HG02870 (cell line): ENCODE results near the gene SH3PXD2A.
"Not testable (repeated sequence)": the region's sequence is repeated elsewhere in the genome, so short reads cannot be mapped to it uniquely, and the experiment has no call there.

Experiments
- ATAC-seq: cut with Tn5 transposase; IDR thresholded peaks from one replicate; pipeline ENCODE4 v1.9.1; 2021; ENCODE audit warnings: mild to moderate bottlenecking, moderate library complexity; ENCODE audit not compliant: unreplicated experiment

Gene SH3PXD2A

DNA sequence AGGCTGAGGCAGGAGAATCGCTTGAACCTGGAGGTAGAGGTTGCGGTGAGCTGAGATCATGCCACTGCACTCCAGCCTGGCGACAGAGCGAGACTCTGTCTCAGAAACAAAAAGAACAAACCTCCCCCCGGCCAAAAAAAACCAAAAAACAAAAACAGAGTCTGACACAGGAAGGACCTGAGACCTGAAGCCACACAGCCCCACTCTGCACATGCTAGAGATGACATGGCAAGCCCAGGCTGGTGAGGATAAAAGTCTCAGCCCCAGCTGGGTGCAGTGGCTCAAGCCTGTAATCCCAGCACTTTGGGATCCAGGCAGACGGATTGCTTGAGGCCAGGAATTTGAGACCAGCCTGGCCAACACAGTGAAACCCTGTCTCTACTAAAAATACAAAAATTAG is 222.5 kb downstream of the SH3PXD2A start:
- ATAC-seq, result not testable (repeated sequence)

DNA sequence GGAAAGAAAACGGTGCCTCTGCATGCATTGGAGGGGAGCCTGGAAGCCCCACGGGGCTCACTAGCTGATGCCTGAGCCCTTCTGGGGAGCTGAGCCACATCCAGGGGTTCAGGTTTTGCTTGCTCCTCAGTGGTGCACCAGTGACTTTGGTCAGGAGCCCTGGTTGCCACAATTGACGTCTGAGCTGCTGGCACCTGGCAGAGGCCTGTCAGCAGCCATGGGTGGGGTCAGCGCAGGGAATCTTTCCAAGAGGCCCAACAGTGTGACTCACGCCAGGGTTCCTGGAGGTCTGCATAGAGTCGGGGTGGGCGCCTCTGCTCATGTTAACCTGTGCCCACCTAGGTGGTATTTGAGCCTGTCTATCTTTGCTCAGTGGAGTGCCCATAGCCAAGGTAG is 223.1 kb downstream of the SH3PXD2A start:
- ATAC-seq, result no peak

DNA sequence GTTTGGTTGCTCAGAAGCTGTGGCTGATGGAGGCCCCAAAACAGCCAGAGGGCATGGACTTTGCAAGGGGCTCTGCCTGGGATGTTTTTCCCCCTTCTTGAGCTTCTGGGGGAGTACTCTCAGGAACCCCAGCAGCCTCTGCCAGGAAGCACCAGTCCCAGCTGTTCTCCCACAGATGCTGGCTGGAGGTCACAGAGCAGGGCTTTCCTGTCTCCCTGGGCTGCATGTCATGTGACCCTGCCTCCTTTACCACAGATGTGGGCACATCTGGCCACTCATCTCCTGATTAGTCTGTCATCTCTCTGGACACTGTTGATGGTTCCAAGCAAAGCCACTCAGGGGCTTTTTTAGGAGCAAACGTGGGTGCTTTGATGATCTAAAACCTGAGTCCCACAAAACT is 225.2 kb downstream of the SH3PXD2A start:
- no peak for ATAC-seq

DNA sequence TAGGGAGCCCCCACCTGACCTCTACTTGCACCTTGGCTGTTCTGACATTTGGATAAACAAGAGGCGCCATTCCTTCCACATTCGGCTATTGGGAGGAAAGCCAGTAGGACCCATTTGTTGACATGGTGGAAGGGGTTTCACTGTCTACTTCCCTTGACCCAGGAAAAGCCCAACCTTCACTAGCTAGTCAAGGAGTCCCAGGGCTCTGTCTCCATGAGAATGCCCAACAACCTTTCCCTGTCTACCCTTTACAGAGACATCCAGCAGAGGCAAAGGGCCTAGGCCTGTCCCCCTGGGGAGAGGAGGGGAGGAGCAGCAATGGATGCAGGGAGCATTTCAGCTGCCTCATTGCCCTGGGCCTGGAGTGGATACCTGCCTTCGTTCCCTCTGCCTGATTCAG is 225.8 kb downstream of the SH3PXD2A start:
- ATAC-seq, result no peak

DNA sequence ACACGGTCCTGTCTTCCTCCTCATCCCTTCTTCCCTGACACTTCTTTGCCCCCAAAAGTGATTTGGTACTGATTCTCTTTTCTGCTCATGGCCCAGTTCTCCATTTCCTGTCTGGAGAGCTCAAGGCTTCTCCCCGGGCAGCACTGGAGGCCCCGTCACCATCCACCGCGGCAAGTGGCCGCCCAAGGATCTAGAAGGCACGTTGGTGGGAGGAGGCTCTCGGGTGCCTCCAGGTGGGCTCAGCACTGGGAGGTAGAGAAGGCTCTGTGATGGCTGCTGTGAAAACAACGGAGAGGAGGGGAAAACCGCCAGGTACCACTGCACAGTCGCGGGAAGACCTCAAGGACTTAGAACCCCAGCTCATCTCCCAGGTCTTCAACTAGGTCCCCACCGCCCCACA is 227.5 kb downstream of the SH3PXD2A start:
- ATAC-seq, result no peak

DNA sequence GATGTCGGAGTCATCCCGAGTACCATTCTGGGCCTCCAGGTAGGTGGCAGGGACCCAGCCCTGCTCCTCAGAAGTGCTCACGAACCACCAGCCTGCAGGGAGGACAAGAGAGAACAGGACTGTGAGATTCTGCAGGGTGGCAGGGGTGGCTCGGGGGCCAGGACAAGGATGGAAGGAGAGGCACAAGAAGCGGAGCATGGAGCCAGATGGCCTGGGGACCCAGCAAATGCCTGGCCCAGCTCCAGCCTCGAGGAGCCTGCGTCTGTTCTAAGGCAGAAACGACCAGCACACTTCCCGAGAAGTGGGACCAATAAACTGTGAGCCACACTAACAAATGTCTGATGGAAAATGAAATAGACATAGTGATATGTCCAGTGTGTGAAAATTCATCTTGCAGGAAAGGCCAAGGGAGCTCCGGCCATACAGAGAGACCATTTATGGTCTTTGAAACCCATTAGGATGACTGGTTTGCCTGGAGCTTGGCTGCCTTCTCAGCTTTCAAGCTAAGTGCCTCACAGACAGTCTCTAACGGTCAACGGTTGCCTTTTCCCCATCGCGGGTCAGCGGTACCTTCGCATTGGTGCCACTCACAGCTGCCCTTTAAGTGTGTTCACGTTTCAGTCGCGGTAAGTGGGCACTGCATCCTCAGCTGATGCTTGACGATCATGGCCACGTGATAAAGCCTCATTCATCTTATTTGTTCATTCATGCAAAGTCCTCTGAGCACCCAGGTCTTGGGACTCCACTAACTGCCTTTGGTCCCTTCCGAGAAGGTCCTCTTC is 228.1 kb downstream of the SH3PXD2A start:
- no peak for ATAC-seq

DNA sequence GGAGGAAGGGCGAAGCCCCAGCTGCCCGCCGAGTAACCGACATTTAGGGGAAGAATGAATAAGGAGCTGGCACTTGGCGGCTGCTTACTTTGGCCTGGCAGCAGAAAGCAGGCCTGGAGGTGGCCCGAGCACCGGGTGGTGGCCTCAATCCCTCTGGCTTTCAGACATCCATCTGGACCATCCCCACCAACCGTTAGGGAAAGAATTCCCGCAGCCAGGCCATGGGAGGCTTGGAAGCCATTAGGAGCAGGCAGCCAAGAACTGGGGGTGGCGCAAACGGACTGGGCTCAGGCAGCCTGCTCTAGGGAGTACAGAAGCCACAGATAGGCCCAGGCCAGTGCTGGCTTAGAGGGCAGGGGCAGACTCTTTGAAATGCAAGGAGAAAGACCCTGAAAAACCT is 229.2 kb downstream of the SH3PXD2A start:
- ATAC-seq, result no peak

DNA sequence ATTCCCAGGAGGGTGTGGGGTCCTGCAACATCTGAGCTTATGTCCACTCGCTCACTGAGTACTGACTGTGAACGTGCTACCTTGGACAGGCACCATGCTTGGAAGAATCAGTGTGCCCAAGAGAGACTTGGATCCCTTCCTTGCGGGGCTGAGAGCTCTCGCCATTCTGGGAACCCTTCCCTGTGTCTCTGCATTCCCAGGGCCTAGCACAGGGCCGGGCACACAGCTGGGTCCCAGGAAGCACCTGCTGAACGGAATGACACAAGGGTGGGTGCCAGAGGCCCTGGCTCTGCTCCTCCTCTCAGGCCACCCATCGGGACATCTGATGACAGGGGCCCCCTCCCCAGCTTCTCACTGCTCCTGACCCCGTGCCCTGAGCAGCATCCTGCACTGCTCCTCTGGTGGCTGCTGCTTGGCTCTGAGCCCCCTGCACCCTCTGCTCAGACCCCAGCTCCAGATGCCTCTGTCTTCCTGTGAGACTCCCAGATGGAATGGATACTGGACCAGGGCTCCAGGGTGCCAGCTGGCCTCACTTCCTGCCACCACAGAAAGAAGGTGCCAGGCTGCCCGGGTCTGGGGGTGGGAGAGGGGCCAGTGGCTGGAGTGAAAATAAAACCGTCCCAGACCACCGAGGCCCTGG is 232.3 kb downstream of the SH3PXD2A start:
- ATAC-seq, result no peak

DNA sequence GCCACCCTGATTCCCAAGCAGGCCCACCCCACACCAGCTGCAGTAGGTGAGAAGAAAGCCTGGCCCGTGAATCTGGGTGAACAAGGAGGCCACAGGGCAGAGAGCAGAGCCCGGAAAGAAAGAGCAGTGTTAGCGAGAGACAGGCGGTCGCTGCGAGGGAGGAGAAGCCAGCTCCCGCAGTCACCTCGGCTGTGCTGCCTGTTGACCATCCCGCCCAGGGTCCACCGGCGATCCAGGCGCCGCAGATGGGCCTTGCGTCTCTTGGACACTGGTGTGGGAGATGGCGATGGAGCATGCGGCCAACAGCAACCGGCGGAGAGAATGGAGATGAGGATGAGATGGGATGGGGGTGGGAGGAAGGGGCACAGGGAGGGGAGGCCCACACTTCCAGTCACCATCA is 233.1 kb downstream of the SH3PXD2A start:
- no peak for ATAC-seq

DNA sequence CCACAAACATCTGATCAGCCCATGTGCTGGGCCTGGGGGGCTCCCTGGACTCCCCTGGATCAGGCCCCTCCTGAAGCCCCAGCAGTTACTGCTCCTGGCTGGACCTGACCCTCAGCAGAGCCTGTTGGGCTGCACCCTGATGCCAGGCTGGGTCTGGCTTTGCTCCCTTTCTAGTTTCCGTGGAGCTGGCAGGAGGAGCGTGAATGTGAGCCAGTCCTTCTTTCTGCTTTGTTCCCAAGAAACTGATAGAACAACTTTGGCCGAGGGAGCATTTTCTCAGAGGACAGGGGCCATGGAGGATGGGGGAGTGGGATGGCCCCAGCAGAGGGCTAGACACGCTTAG is 233.6 kb downstream of the SH3PXD2A start:
- no peak for ATAC-seq

DNA sequence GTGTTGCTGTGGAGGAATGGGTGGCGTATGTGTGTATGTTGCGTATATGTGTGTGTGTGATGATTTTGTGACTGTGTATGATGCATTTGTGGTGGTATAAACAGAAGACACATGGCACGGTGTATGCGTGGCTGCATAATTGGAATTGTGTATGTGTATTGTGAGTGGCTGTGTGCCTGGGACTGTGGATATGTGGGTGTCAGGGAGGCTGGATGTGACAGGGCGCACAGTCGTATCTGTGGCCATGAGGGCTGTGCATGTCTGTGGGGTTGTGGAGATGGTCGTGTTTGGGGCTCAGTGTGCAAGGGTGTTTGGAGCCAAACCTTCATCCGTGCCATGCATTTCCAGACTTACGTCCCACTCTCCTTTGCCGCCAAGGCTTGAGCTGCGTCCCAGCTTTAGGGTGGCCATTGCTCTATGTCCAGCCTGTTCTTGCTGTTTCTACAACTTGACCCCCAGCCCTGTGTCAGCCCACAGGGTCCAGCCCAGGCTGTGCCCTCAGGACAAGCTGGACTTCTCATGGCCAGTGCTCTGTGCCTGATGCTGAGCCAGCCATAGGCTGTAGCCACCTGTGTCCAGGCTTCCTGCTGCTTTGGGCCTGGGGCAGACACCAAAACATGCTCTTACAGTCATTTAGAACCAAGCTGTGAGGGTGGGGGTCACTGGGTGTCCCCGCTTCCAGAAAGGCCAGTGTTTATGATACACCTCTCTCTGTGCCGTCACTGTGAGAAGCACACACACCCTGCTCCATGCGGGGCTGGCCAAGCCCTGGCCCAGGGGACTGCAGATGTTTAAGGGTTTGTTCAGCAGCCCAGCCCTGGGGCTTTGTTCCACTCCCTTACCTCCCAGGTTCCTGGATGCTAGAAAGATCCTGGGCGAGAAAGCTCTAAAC is 234.2 kb downstream of the SH3PXD2A start:
- ATAC-seq, result no peak

DNA sequence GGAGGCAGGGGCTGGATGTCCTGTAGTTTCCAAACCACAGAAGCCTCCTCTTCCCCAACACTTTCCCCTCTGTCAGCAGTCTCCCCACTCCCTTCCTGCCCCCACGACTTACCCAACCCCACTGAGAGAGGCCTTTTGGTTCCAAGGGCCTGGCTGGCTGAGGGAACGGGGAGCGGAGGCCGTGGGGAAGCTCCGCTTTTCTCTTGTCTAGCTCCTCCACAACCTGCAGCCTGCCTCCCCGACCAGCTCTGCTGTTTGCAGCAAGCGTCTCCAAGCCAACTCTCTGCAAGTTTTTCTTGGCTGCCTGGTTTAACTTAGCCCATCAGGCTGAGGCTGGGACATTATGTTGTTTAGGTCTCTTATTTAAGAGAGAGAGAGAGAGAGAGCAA is 235.0 kb downstream of the SH3PXD2A start:
- ATAC-seq, result no peak

DNA sequence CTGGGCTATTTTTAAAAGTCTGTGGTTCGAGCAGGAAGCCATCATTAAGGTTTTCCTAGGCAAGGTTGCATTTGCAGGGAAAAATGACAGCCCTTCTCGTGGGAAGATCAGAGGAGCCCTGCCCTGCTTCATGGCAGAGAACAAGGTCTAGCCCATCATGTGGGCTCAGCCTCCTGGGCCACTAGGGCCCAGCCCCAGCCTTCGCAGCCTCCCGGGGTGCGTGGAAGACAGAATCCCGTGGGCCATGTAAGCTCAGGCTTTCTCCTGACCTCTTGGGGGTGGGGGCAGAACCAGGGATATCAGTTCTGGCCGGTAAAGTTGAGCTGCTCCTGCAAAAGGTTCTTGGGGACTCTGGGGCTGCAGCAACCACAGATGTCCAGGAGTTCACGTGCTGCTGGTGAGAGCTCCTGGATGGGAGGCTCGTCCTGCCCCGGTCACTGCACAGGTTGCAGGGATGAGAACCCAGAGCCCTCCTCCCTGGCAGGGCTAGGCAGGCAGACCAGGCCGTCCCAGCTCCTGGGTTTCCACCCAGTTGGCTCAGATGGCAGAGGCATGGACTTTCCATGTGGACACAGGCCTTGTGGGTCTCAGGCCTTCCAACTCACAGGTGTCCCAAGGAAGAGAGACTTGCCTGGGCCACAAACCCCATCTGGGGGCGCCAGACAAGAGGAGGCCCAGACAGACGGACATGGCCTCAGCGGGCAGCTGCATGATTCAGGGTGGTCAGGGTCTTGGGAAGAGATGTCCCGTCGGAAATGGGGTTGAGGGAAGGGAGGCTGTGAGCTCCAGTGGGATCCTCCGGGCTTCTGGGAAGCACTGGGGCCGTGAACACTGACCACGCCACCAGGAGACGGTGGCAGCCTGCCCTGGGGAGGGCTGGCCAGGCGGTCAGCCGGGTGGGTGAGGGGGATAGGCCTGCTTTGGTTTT is 235.7 kb downstream of the SH3PXD2A start:
- no peak for ATAC-seq

DNA sequence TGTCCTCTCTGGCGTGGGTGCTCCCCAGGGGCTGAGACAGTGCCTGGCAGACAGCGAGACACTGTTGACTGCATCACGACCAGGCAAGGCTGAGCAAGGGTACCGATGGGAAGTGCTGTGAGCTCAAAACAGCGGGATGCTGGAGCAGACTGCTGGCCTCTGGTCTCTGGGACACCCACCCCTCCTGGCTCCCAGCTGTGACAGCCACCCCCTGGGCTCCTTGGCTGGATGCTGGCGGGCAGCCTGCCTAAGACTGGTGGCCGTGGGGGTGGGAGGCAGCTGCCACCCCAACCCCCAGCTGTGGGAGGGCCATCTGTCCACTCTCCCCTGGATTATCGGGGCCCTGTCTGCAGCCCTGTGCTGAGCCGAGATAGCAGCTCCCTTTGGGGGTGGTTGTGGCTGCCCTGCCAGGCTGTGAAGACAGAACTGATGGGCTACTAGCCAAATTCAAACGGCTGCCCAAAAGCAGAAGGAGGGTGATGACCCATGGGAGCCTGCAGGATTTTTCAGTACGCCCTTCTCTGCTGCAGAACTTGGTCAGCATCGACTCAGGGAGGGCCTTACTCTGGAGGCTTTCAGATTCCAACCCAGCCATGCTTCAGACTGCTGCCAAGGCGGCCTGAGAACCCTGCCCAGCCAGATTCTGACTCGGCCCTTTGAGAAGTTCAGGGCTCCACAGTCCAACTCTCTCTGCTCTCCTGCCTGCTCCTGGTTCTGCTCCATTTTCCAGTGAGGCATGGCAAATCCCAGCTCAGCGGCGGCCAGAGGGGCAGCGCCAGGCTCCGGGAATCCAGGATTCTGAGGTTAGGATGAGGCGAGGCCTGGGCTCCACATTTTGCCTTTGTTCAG is 236.6 kb downstream of the SH3PXD2A start:
- ATAC-seq, result no peak

DNA sequence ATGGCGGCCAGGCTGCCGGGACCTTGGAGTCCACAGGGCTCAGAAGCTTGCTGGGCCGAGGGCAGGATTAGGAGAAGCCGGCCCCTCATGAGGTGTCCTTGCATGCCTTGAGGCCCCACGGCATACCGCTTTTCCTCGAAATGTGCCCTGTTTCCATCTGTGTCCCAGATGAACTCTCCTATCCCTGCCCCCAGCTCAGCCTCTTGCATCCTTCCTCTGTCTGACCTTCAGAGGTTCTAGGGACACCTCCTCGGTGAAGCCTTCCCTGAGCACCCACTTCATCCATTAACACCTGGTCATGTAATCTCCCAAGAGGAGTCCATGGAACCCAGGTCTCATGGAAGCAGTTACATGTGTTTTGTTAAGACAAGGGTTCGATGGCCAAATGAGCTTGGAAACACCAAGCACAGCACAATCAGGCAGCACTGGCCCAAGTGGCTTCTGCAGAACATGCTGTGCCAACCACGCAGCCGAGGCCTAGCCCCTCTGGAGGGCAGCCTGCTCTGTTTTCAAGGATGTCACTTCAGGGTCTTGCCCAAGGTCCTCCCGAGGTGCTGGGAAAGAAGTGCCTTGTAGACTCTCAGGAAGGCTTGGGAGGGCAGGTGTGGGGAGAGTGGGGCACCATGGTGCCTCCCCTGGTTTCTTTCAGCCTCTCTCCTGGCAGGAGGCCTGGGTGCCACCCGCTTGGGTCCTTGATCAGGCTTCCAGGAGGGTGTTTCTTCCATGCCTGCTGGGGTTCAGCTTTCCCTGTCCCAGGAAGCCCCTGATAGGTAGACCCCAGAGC is 237.6 kb downstream of the SH3PXD2A start:
- ATAC-seq, result no peak

DNA sequence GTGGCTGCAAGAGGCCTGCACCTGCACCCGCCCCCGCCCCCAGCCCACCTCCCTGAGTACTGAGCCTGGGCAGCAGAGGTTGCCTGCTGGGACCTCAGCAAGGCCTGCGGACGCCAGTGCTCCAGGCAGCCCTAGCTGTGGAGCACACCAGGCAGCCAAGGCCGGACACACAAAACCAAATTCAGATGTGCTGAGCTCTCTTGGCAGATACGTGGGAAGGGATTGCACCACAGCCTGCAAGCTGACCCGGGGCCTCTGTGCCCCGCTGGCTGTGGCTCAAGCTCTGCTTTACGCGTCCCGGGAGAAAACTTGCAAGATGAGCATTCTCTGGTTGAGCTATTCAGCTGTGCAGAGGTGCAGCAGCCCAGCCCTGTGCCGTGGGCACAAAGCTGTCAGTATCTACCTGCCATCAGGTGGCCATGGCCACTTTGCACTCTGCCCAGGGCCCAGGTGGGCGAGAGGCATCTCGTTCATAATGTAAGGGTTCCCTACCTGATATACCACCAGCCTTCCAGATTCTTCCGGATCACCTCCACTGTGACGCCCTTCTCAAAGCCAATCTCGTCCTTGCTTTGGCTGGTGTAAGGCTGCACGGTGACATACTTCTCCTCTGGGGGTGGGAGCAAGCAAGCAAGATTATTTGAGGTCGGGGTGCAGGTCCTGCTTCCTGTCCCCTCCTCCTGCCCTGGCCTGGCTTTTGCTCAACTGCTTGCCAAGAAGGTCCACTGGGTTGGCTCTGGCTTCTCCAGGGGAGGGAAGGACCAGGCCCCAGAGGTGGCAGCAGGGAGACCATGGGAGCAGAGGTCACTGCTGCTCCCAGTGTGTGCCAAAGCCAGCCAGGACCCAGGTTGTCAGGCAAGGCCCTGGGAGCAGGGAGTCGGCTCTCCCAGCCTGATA is 238.4 kb downstream of the SH3PXD2A start:
- no peak for ATAC-seq

DNA sequence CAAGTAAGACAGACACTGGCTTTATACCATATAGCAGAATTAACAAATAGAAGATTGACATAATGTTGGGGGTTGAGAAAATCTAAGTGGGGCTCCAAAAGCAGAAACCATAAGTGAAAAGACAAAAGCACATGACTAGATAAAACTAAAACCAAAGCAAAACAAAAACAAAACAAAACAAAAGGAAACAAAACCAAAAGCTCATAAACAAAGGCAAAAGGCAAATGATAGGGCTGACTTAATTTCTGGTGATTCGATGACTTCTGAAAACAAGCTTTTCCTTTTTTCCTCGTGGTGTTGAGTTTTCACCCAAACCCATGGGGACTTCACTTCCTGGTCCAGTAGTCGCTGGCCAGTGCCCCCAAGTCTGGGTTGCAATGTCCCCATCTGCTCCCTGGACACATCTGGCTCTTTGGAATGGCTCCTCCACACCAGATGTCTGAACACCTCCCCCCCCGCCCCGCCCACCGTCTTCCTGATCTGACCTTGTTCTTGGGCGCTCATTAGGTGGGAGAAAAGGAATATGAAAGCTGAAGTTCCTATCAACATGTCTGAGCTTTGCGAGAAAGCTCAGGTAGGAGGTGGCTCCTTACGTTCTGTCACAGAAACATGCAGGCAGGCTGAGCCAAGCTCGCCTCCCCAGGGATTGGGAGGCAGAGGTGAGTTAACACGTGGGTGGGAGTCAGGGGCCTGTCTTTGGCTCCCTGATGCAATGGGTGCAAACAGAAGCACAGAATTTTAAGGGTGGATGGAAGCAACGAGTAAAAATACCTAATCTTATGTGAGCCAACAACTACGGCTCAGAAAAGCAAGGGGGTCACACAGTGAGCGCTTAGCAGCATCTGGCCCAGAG is 240.8 kb downstream of the SH3PXD2A start:
- no peak for ATAC-seq
